Loucy (cell line): ENCODE results near the gene BPIFB4.
"Not testable (repeated sequence)": the region's sequence is repeated elsewhere in the genome, so short reads cannot be mapped to it uniquely, and the experiment has no call there.

Experiments used
- H2AFZ ChIP-seq: fragments of 200-600 bp; sonication (generic); 2 replicates; pipeline ENCODE4 v1.6.0; 2016; ENCODE audit warnings: antibody characterized with exemption, mild to moderate bottlenecking, low read length, moderate library complexity
- H3F3A ChIP-seq: fragments of 200-600 bp; 2 replicates; pipeline ENCODE4 v1.6.0; 2016; ENCODE audit warnings: antibody characterized with exemption, low read depth, mild to moderate bottlenecking
- H3K27me3 ChIP-seq: fragments of 200-600 bp; sonication (generic); 2 replicates; pipeline ENCODE4 v1.6.1; 2014; ENCODE audit warnings: low read length, mild to moderate bottlenecking; ENCODE audit not compliant: insufficient read depth, poor library complexity, severe bottlenecking
- H3K36me3 ChIP-seq: fragments of 200-600 bp; sonication (generic); 2 replicates; pipeline ENCODE4 v1.6.1; 2016; ENCODE audit warnings: low read length; ENCODE audit not compliant: insufficient read depth
- H3K4me1 ChIP-seq: fragments of 200-600 bp; sonication (generic); 2 replicates; pipeline ENCODE4 v1.5.1; 2014; ENCODE audit warnings: low read length, mild to moderate bottlenecking; ENCODE audit not compliant: insufficient read depth, poor library complexity, severe bottlenecking
- H3K4me2 ChIP-seq: fragments of 200-600 bp; sonication (generic); 2 replicates; pipeline ENCODE4 v1.6.0; 2014; ENCODE audit warnings: antibody characterized with exemption, low read length, low read depth, mild to moderate bottlenecking; ENCODE audit not compliant: poor library complexity, severe bottlenecking
- H3K4me3 ChIP-seq: fragments of 200-600 bp; sonication (generic); 2 replicates; pipeline ENCODE4 v1.5.1; 2014; ENCODE audit warnings: low read length, mild to moderate bottlenecking, mixed read lengths; ENCODE audit not compliant: poor library complexity, severe bottlenecking
- H3K79me2 ChIP-seq: fragments of 200-600 bp; sonication (generic); 2 replicates; pipeline ENCODE4 v1.6.1; 2014; ENCODE audit warnings: low read length; ENCODE audit not compliant: insufficient read depth
- H3K9ac ChIP-seq: fragments of 200-600 bp; sonication (generic); 2 replicates; pipeline ENCODE4 v1.6.0; 2014; ENCODE audit warnings: mild to moderate bottlenecking, low read depth, low read length, moderate library complexity; ENCODE audit not compliant: poor library complexity, severe bottlenecking
- H3K9me2 ChIP-seq: fragments of 200-600 bp; sonication (generic); replicated peaks from 2 replicates; pipeline ENCODE4 v1.6.1; 2016; ENCODE audit warnings: low read depth, low read length, mixed read lengths
- H3K9me3 ChIP-seq: fragments of 200-600 bp; sonication (generic); 2 replicates; pipeline ENCODE4 v1.6.1; 2014; ENCODE audit warnings: mild to moderate bottlenecking, antibody characterized with exemption, low read length, low read depth; ENCODE audit not compliant: insufficient read depth
- H4K20me1 ChIP-seq: fragments of 200-600 bp; sonication (generic); 2 replicates; pipeline ENCODE4 v1.6.0; 2014; ENCODE audit warnings: antibody characterized with exemption, low read length, mild to moderate bottlenecking; ENCODE audit not compliant: insufficient read depth, poor library complexity, severe bottlenecking
- EZH2phosphoT487 ChIP-seq: fragments of 200-600 bp; IDR thresholded peaks from 2 replicates; pipeline ENCODE4 v1.6.1; 2018; ENCODE audit warnings: antibody characterized with exemption, mild to moderate bottlenecking, moderate library complexity, borderline replicate concordance
- TF ChIP-seq, protein P1 (sequence below): fragments of 200-600 bp; sonication (generic); conservative IDR thresholded peaks from 2 replicates; pipeline ENCODE4 v1.5.1; 2014; ENCODE audit warnings: mild to moderate bottlenecking, antibody characterized with exemption, low read length

BPIFB4 gene

DNA sequence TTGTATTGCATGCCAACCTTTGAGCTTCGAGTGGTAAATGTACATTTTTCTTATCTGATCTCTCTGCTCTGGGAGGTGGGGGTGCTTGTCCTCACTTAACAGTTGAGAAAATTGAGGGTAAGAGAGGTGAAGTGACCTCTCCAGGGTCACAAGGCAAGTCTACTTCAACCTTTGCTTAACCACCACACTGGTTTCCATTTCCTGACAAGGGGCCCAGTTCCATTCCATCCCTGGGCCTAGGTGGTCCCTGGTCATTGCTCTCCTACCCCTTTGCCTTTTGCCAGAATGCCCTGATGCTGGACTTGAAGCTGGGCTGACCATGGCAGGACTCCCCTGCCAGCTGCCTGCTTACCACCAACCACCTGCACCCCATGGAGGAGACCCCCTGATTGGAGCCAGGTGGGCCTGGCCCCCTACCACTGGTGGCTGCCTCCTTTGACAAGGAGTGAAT lies 35.7 kb upstream of the BPIFB4 start:
- Histone ChIP-seq H3K9me2 (no peaks in the 10 kb centered on the region), H3K27me3 (no peaks in the 10 kb centered on the region), H3K9me3 (peaks cover 9% of the 10 kb centered on the region; the same call in 1 of the 2 replicates), H3K4me3 (no peak overlapping the region), H4K20me1 (no peaks in the 10 kb centered on the region), H3K4me2 (no peak overlapping the region), H2AFZ (no peak overlapping the region), H3K4me1 (no peaks in the 10 kb centered on the region), H3K36me3 (no peaks in the 10 kb centered on the region), H3F3A (no peaks in the 10 kb centered on the region), H3K9ac (no peak overlapping the region), H3K79me2 (no peaks in the 10 kb centered on the region)
- TF ChIP-seq, protein P1, sequence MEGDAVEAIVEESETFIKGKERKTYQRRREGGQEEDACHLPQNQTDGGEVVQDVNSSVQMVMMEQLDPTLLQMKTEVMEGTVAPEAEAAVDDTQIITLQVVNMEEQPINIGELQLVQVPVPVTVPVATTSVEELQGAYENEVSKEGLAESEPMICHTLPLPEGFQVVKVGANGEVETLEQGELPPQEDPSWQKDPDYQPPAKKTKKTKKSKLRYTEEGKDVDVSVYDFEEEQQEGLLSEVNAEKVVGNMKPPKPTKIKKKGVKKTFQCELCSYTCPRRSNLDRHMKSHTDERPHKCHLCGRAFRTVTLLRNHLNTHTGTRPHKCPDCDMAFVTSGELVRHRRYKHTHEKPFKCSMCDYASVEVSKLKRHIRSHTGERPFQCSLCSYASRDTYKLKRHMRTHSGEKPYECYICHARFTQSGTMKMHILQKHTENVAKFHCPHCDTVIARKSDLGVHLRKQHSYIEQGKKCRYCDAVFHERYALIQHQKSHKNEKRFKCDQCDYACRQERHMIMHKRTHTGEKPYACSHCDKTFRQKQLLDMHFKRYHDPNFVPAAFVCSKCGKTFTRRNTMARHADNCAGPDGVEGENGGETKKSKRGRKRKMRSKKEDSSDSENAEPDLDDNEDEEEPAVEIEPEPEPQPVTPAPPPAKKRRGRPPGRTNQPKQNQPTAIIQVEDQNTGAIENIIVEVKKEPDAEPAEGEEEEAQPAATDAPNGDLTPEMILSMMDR, result no peak
- TF ChIP-seq EZH2phosphoT487, result no peak

DNA sequence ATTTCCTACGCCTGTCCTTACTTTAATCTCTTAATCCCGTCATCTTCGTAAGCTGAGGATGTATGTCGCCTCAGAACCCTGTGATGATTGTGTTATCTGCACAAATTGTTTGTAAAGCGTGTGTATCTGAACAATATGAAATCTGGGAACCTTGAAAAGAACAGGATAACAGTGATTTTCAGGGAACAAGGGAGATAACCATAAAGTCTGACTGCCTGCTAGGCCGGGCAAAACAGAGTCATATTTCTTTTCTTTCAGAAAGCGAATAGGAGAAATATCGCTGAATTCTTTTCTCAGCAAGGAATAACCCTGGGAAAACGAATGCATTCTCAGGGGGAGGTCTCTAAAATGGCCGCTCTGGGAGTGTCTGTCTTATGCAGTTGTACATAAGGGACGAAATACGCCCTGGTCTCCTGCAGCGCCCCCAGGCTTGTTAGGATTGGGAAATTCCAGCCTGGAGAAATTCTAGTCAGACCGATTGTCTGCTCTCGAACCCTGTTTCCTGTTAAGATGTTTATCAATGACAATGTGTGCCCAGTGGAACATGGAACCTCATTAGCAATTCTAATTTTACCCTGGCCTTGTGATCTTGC lies 34.2 kb upstream of the BPIFB4 start:
- H3K27me3 ChIP-seq, H3K4me3 ChIP-seq, H3F3A ChIP-seq, H3K9me3 ChIP-seq, H3K9me2 ChIP-seq, H4K20me1 ChIP-seq, H3K4me2 ChIP-seq, H3K79me2 ChIP-seq, H3K4me1 ChIP-seq, H3K9ac ChIP-seq, H2AFZ ChIP-seq, H3K36me3 ChIP-seq: not testable (repeated sequence)

DNA sequence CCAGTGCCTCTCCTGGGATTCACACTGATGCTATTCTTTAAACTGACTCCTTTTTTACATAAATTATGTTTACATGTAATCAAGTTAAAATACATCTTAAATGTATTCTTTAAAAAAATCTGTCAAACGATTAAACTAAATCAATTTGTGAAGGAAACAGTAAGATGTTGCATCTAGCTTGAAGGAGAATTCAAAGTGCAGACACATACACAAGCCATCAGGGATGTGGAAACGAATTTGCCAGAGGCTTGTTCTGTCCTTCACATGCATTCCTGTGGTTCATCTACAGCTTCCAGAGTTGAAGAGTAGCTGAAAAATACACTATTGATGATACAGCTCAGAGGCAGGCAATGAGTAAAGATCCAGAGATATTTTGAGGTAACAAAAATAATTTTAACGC lies 33.0 kb upstream of the BPIFB4 start:
- Histone ChIP-seq H3K36me3 (no peaks in the 10 kb centered on the region), H3K9me3 (peaks cover 9% of the 10 kb centered on the region; the same call in 1 of the 2 replicates), H3K79me2 (no peaks in the 10 kb centered on the region), H3K4me2 (no peak overlapping the region), H3F3A (no peaks in the 10 kb centered on the region), H2AFZ (no peak overlapping the region), H3K4me3 (no peak overlapping the region), H3K9me2 (no peaks in the 10 kb centered on the region), H3K4me1 (no peaks in the 10 kb centered on the region), H3K9ac (no peak overlapping the region), H3K27me3 (no peaks in the 10 kb centered on the region), H4K20me1 (no peaks in the 10 kb centered on the region)
- TF ChIP-seq EZH2phosphoT487, result no peak
- TF ChIP-seq, protein P1, result no peak

DNA sequence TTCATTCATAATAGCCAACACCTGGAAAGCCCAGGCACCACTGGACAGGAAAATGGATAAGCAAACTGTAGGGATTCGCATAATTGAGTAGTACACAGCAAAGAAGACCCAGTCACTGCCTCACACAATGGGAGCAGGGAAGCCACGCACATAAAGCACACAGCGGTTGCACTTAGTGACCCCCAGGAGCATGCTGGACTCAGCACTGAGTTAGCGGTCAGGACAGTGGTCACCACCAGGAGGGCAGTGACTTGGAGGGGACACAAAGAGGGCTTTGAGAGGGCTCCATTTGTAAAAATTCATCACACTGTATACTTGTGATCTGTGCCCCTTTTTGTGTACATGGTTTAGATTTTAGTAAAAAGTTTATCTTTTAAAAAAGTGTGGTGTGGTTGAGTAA lies 28.1 kb upstream of the BPIFB4 start:
- Histone ChIP-seq H3K9ac (no peak overlapping the region), H3K27me3 (no peaks in the 10 kb centered on the region), H3K4me3 (no peak overlapping the region), H3K79me2 (no peaks in the 10 kb centered on the region), H4K20me1 (no peaks in the 10 kb centered on the region), H3K9me3 (no peaks in the 10 kb centered on the region), H2AFZ (no peak overlapping the region), H3F3A (no peaks in the 10 kb centered on the region), H3K9me2 (no peaks in the 10 kb centered on the region), H3K4me1 (no peaks in the 10 kb centered on the region), H3K36me3 (no peaks in the 10 kb centered on the region), H3K4me2 (no peak overlapping the region)
- TF ChIP-seq, protein P1, result no peak
- TF ChIP-seq EZH2phosphoT487, result no peak
